Measurements from ENCODE around the gene BATF.

The BATF gene

GRCh38 chr14:75489480-75489837 is 32.8 kb upstream of the BATF start:
- Histone ChIP-seq H3K36me3 (ENCODE audit: control insufficient read depth, insufficient read depth, low read length) (no peaks in the 10 kb centered on the region), H3K27ac (ENCODE audit: low read length) (no peak overlapping the region), H3K27me3 (ENCODE audit: control insufficient read depth, insufficient read depth, low read length) (no peaks in the 10 kb centered on the region), H3K9me3 (ENCODE audit: control insufficient read depth, insufficient read depth, low read length) (no peaks in the 10 kb centered on the region), H3K4me3 (ENCODE audit: low read length) (no peak overlapping the region), H3K4me1 (ENCODE audit: control insufficient read depth, insufficient read depth, low read length) (no peaks in the 10 kb centered on the region)
- DNase-seq (ENCODE audit: low read depth, low spot score) = no peak
- WGBS (ENCODE audit: insufficient coverage, insufficient read length) = no CpG with 5 or more reads among the region's 6 CpGs

GRCh38 chr14:75491376-75491978 is 30.8 kb upstream of the BATF start:
- no CpG with 5 or more reads among the region's 14 CpGs for WGBS (ENCODE audit: insufficient coverage, insufficient read length)
- H3K4me1 ChIP-seq (ENCODE audit: control insufficient read depth, insufficient read depth, low read length) = no peaks in the 10 kb centered on the region
- no peaks in the 10 kb centered on the region for H3K9me3 ChIP-seq (ENCODE audit: control insufficient read depth, insufficient read depth, low read length)
- DNase-seq (ENCODE audit: low read depth, low spot score) = no peak
- no peak overlapping the region for H3K4me3 ChIP-seq (ENCODE audit: low read length)
- no peaks in the 10 kb centered on the region for H3K36me3 ChIP-seq (ENCODE audit: control insufficient read depth, insufficient read depth, low read length)
- H3K27me3 ChIP-seq (ENCODE audit: control insufficient read depth, insufficient read depth, low read length) = no peaks in the 10 kb centered on the region
- no peak overlapping the region for H3K27ac ChIP-seq (ENCODE audit: low read length)

- no peaks in the 10 kb centered on the region for H3K4me1 ChIP-seq (ENCODE audit: control insufficient read depth, insufficient read depth, low read length)
- H3K9me3 ChIP-seq (ENCODE audit: control insufficient read depth, insufficient read depth, low read length) = no peaks in the 10 kb centered on the region; the same call in 1 of the 2 replicates
- no CpG with 5 or more reads among the region's 9 CpGs for WGBS (ENCODE audit: insufficient coverage, insufficient read length)
- H3K27me3 ChIP-seq (ENCODE audit: control insufficient read depth, insufficient read depth, low read length) = no peaks in the 10 kb centered on the region
- DNase-seq (ENCODE audit: low read depth, low spot score) = no peak
- no peak overlapping the region for H3K27ac ChIP-seq (ENCODE audit: low read length)
- no peak overlapping the region for H3K4me3 ChIP-seq (ENCODE audit: low read length)
- no peaks in the 10 kb centered on the region for H3K36me3 ChIP-seq (ENCODE audit: control insufficient read depth, insufficient read depth, low read length)
These were observed 29.3 kb upstream of the BATF start for GRCh38 chr14:75492832-75493591.

- H3K27me3 ChIP-seq (ENCODE audit: control insufficient read depth, insufficient read depth, low read length) = no peaks in the 10 kb centered on the region
- WGBS (ENCODE audit: insufficient coverage, insufficient read length) = no CpG with 5 or more reads among the region's 8 CpGs
- no peak for DNase-seq (ENCODE audit: low read depth, low spot score)
- H3K4me1 ChIP-seq (ENCODE audit: control insufficient read depth, insufficient read depth, low read length) = no peaks in the 10 kb centered on the region
- H3K27ac ChIP-seq (ENCODE audit: low read length) = no peak overlapping the region
- no peaks in the 10 kb centered on the region; the same call in 1 of the 2 replicates for H3K9me3 ChIP-seq (ENCODE audit: control insufficient read depth, insufficient read depth, low read length)
- no peak overlapping the region for H3K4me3 ChIP-seq (ENCODE audit: low read length)
- H3K36me3 ChIP-seq (ENCODE audit: control insufficient read depth, insufficient read depth, low read length) = no peaks in the 10 kb centered on the region
These were observed 28.6 kb upstream of the BATF start for GRCh38 chr14:75493592-75494087.

- Histone ChIP-seq H3K4me1 (ENCODE audit: control insufficient read depth, insufficient read depth, low read length) (no peaks in the 10 kb centered on the region), H3K4me3 (ENCODE audit: low read length) (no peak overlapping the region), H3K9me3 (ENCODE audit: control insufficient read depth, insufficient read depth, low read length) (no peaks in the 10 kb centered on the region; the same call in 1 of the 2 replicates), H3K27me3 (ENCODE audit: control insufficient read depth, insufficient read depth, low read length) (no peaks in the 10 kb centered on the region), H3K36me3 (ENCODE audit: control insufficient read depth, insufficient read depth, low read length) (no peaks in the 10 kb centered on the region), H3K27ac (ENCODE audit: low read length) (no peak overlapping the region)
- no peak for DNase-seq (ENCODE audit: low read depth, low spot score)
- WGBS (ENCODE audit: insufficient coverage, insufficient read length) = no CpG with 5 or more reads among the region's 5 CpGs
These were observed 27.4 kb upstream of the BATF start for GRCh38 chr14:75494896-75495295.

GRCh38 chr14:75495399-75495798 is 26.9 kb upstream of the BATF start:
- Histone ChIP-seq H3K4me3 (ENCODE audit: low read length) (no peak overlapping the region), H3K36me3 (ENCODE audit: control insufficient read depth, insufficient read depth, low read length) (no peaks in the 10 kb centered on the region), H3K9me3 (ENCODE audit: control insufficient read depth, insufficient read depth, low read length) (no peaks in the 10 kb centered on the region; the same call in 1 of the 2 replicates), H3K27ac (ENCODE audit: low read length) (no peak overlapping the region), H3K27me3 (ENCODE audit: control insufficient read depth, insufficient read depth, low read length) (no peaks in the 10 kb centered on the region), H3K4me1 (ENCODE audit: control insufficient read depth, insufficient read depth, low read length) (no peaks in the 10 kb centered on the region)
- DNase-seq (ENCODE audit: low read depth, low spot score) = no peak
- no CpG with 5 or more reads among the region's 3 CpGs for WGBS (ENCODE audit: insufficient coverage, insufficient read length)

GRCh38 chr14:75495882-75496281 is 26.4 kb upstream of the BATF start:
- no peaks in the 10 kb centered on the region for H3K27me3 ChIP-seq (ENCODE audit: control insufficient read depth, insufficient read depth, low read length)
- no CpG with 5 or more reads among the region's 5 CpGs for WGBS (ENCODE audit: insufficient coverage, insufficient read length)
- no peaks in the 10 kb centered on the region for H3K36me3 ChIP-seq (ENCODE audit: control insufficient read depth, insufficient read depth, low read length)
- DNase-seq (ENCODE audit: low read depth, low spot score) = no peak
- no peak overlapping the region for H3K4me3 ChIP-seq (ENCODE audit: low read length)
- no peaks in the 10 kb centered on the region for H3K4me1 ChIP-seq (ENCODE audit: control insufficient read depth, insufficient read depth, low read length)
- H3K9me3 ChIP-seq (ENCODE audit: control insufficient read depth, insufficient read depth, low read length) = no peaks in the 10 kb centered on the region; the same call in 1 of the 2 replicates
- H3K27ac ChIP-seq (ENCODE audit: low read length) = no peak overlapping the region

GRCh38 chr14:75496755-75497154 is 25.5 kb upstream of the BATF start:
- no CpG with 5 or more reads among the region's 4 CpGs for WGBS (ENCODE audit: insufficient coverage, insufficient read length)
- Histone ChIP-seq H3K9me3 (ENCODE audit: control insufficient read depth, insufficient read depth, low read length) (no peaks in the 10 kb centered on the region; the same call in 1 of the 2 replicates), H3K4me3 (ENCODE audit: low read length) (no peak overlapping the region), H3K27me3 (ENCODE audit: control insufficient read depth, insufficient read depth, low read length) (no peaks in the 10 kb centered on the region), H3K36me3 (ENCODE audit: control insufficient read depth, insufficient read depth, low read length) (no peaks in the 10 kb centered on the region), H3K4me1 (ENCODE audit: control insufficient read depth, insufficient read depth, low read length) (no peaks in the 10 kb centered on the region), H3K27ac (ENCODE audit: low read length) (no peak overlapping the region)
- no peak for DNase-seq (ENCODE audit: low read depth, low spot score)

- Histone ChIP-seq H3K27ac (ENCODE audit: low read length) (no peak overlapping the region), H3K36me3 (ENCODE audit: control insufficient read depth, insufficient read depth, low read length) (no peaks in the 10 kb centered on the region), H3K4me3 (ENCODE audit: low read length) (no peak overlapping the region), H3K27me3 (ENCODE audit: control insufficient read depth, insufficient read depth, low read length) (no peaks in the 10 kb centered on the region), H3K9me3 (ENCODE audit: control insufficient read depth, insufficient read depth, low read length) (no peaks in the 10 kb centered on the region; the same call in 1 of the 2 replicates), H3K4me1 (ENCODE audit: control insufficient read depth, insufficient read depth, low read length) (no peaks in the 10 kb centered on the region)
- no peak for DNase-seq (ENCODE audit: low read depth, low spot score)
- WGBS (ENCODE audit: insufficient coverage, insufficient read length) = no CpG with 5 or more reads among the region's 4 CpGs
These were observed 25.1 kb upstream of the BATF start for GRCh38 chr14:75497191-75497590.

GRCh38 chr14:75497701-75498100 is 24.6 kb upstream of the BATF start:
- no peak overlapping the region for H3K4me3 ChIP-seq (ENCODE audit: low read length)
- H3K27me3 ChIP-seq (ENCODE audit: control insufficient read depth, insufficient read depth, low read length) = no peaks in the 10 kb centered on the region
- DNase-seq (ENCODE audit: low read depth, low spot score) = no peak
- no peak overlapping the region for H3K27ac ChIP-seq (ENCODE audit: low read length)
- no peaks in the 10 kb centered on the region; the same call in 1 of the 2 replicates for H3K9me3 ChIP-seq (ENCODE audit: control insufficient read depth, insufficient read depth, low read length)
- no peaks in the 10 kb centered on the region for H3K4me1 ChIP-seq (ENCODE audit: control insufficient read depth, insufficient read depth, low read length)
- no CpG with 5 or more reads among the region's 11 CpGs for WGBS (ENCODE audit: insufficient coverage, insufficient read length)
- no peaks in the 10 kb centered on the region for H3K36me3 ChIP-seq (ENCODE audit: control insufficient read depth, insufficient read depth, low read length)
